Thyroid gland (tissue), 4 donors: ENCODE results near the gene ZBTB7C.

Source experiments
- POLR2A ChIP-seq, 2 donors: fragments of 450-650 bp; IDR thresholded peaks; one replicate each; pipeline ENCODE4 v1.6.1; 2017; ENCODE audit warnings: antibody characterized with exemption in 2 of 2, mild to moderate bottlenecking in 2 of 2, moderate library complexity in 1 of 2
- TF ChIP-seq, protein P1 (sequence below), 6 experiments: fragments of 200-600 bp in 3 of 6; fragments of 450-650 bp in 3 of 6; sonication (generic) in 3 of 6; IDR thresholded peaks; one replicate each; pipeline ENCODE4 v1.5.1; 2016 to 2019; ENCODE audit warnings: antibody characterized with exemption in 6 of 6, mild to moderate bottlenecking in 2 of 6, inconsistent platforms in 1 of 6, moderate library complexity in 1 of 6

- TF ChIP-seq, protein P1, sequence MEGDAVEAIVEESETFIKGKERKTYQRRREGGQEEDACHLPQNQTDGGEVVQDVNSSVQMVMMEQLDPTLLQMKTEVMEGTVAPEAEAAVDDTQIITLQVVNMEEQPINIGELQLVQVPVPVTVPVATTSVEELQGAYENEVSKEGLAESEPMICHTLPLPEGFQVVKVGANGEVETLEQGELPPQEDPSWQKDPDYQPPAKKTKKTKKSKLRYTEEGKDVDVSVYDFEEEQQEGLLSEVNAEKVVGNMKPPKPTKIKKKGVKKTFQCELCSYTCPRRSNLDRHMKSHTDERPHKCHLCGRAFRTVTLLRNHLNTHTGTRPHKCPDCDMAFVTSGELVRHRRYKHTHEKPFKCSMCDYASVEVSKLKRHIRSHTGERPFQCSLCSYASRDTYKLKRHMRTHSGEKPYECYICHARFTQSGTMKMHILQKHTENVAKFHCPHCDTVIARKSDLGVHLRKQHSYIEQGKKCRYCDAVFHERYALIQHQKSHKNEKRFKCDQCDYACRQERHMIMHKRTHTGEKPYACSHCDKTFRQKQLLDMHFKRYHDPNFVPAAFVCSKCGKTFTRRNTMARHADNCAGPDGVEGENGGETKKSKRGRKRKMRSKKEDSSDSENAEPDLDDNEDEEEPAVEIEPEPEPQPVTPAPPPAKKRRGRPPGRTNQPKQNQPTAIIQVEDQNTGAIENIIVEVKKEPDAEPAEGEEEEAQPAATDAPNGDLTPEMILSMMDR (IDR thresholded peaks at IDR 0.05) = no peak
- TF ChIP-seq POLR2A (IDR thresholded peaks at IDR 0.05) = peak in 1 of 2 donors; percentile 18
These were observed 52.1 kb downstream of the ZBTB7C start for GRCh38 chr18:48356909-48357631.
